K562 (cell line): ENCODE measurements around the gene VPREB1. TPM values are rescaled to one million over a fixed set of nuclear protein-coding genes. Genes with fewer than 3 reads are reported as not detected.
A peak's percentile ranks its signal among the peaks of the same experiment; 100 is the strongest.

ENCODE experiments used
- ATAC-seq: fragments of 200-7000 bp; cut with Tn5 transposase; 3 replicates; pipeline ENCODE4 v1.9.1; 2020; ENCODE audit warnings: moderate library complexity
- BruUV-seq: library from RNA; stranded (reverse); fragments of 400-500 nt; replicated peaks from 2 replicates; lab custom pipeline; 2021; lab: Mats Ljungman, UMichigan
- CTCF ChIA-PET: fragments of 300-600 bp; formaldehyde crosslinking; extraction: SDS; loops from one replicate; lab custom pipeline; 2021; ENCODE audit warnings: low intra/inter-chr PET ratio; lab: Yijun Ruan, JAX
- POLR2A ChIA-PET: fragments of 300-600, 350-650 bp; sonication (Branson Sonifier 250); formaldehyde crosslinking; extraction: SDS; loops from one replicate; lab custom pipeline; 2021; ENCODE audit warnings: antibody characterized with exemption, inconsistent platforms; lab: Yijun Ruan, JAX
- DNase-seq, 4 experiments: peaks; one replicate each; pipeline versions ENCODE4 v3.0.0 to v3.0.0-alpha.2; 2011 to 2018; ENCODE audit warnings: low spot score in 3 of 4, mixed read lengths in 3 of 4; ENCODE audit errors: extremely low read depth in 1 of 4
- FAIRE-seq: peaks from 2 replicates; lab custom pipeline; 2011; peaks lifted over from hg19 to GRCh38; lab: Jason Lieb, UNC
- H2AFZ ChIP-seq: 2 replicates; pipeline ENCODE4 v1.6.0; 2011; ENCODE audit warnings: low read depth, low read length, control low read depth, inconsistent platforms
- H3K27ac ChIP-seq: fragments of 200-600 bp; 3 replicates; pipeline ENCODE4 v1.8.0; 2011; ENCODE audit warnings: low read depth, mild to moderate bottlenecking, control low read depth, inconsistent platforms, low read length, moderate library complexity, mixed read lengths; ENCODE audit errors: extremely low read depth
- H3K27me3 ChIP-seq, 2 experiments: fragments of 300-600 bp in 1 of 2; 2 replicates in 1 of 2; 3 replicates in 1 of 2; pipeline versions ENCODE4 v1.6.0 to v1.8.0; 2011; ENCODE audit warnings: inconsistent platforms in 2 of 2, low read length in 2 of 2, mild to moderate bottlenecking in 1 of 2, mixed read lengths in 1 of 2, moderate library complexity in 1 of 2; ENCODE audit not compliant: control insufficient read depth in 2 of 2, insufficient read depth in 2 of 2
- H3K36me3 ChIP-seq: fragments of 300-600 bp; 3 replicates; pipeline ENCODE4 v1.8.0; 2011; ENCODE audit warnings: mild to moderate bottlenecking, low read length, inconsistent platforms; ENCODE audit not compliant: control insufficient read depth, insufficient read depth
- H3K4me1 ChIP-seq, 2 experiments: fragments of 200-600 bp in 1 of 2; replicated peaks in 1 of 2; 2 replicates in 1 of 2; 3 replicates in 1 of 2; pipeline versions ENCODE4 v1.5.1 to v1.8.0; 2011; ENCODE audit warnings: inconsistent platforms in 2 of 2, low read length in 2 of 2, mild to moderate bottlenecking in 1 of 2, mixed read lengths in 1 of 2, moderate library complexity in 1 of 2; ENCODE audit not compliant: control insufficient read depth in 2 of 2, insufficient read depth in 2 of 2
- H3K4me2 ChIP-seq: 2 replicates; pipeline ENCODE4 v1.6.1; 2011; ENCODE audit warnings: low read length, control low read depth, inconsistent platforms, mixed read lengths; ENCODE audit not compliant: insufficient read depth
- H3K4me3 ChIP-seq: fragments of 200-600 bp; sonication (generic), shearing (Covaris generic); 2 replicates; pipeline ENCODE4 v1.5.1; 2016; ENCODE audit warnings: control low read depth, inconsistent platforms
- H3K79me2 ChIP-seq: fragments of 200-600 bp; 3 replicates; pipeline ENCODE4 v1.8.0; 2011; ENCODE audit warnings: low read length, inconsistent platforms; ENCODE audit not compliant: control insufficient read depth, insufficient read depth
- H3K9ac ChIP-seq, 2 experiments: 2 replicates each; pipeline versions ENCODE4 v1.6.0 to v1.6.1; 2011; ENCODE audit warnings: low read depth in 2 of 2, low read length in 2 of 2, control low read depth in 1 of 2, inconsistent platforms in 1 of 2, mild to moderate bottlenecking in 1 of 2, mixed read lengths in 1 of 2; ENCODE audit not compliant: insufficient read depth in 1 of 2
- H3K9me1 ChIP-seq: one replicate; pipeline ENCODE4 v1.6.0; 2011; ENCODE audit warnings: inconsistent platforms, mild to moderate bottlenecking, low read length, moderate library complexity; ENCODE audit not compliant: control insufficient read depth, insufficient read depth
- H3K9me3 ChIP-seq: replicated peaks from 2 replicates; pipeline ENCODE4 v1.5.1; 2011; ENCODE audit warnings: low read depth, low read length, inconsistent platforms; ENCODE audit not compliant: control insufficient read depth, insufficient read depth
- H4K20me1 ChIP-seq: replicated peaks from 2 replicates; pipeline ENCODE4 v1.6.1; 2011; ENCODE audit warnings: low read length, inconsistent platforms, mixed read lengths; ENCODE audit not compliant: control insufficient read depth, insufficient read depth
- EP300 ChIP-seq: IDR thresholded peaks from 2 replicates; pipeline ENCODE4 v1.6.1; 2012; ENCODE audit warnings: low read length, improper control_type of control experiment
- GATAD2A ChIP-seq: fragments of 450-650 bp; IDR thresholded peaks from 2 replicates; pipeline ENCODE4 v1.6.1; 2017
- KAT8 ChIP-seq: fragments of 450-650 bp; IDR thresholded peaks from 2 replicates; pipeline ENCODE4 v1.6.1; 2016; ENCODE audit warnings: low read depth, mild to moderate bottlenecking
- PHB ChIP-seq: fragments of 250-450 bp; sonication (Bioruptor Pico); IDR thresholded peaks from 2 replicates; pipeline ENCODE4 v1.5.0; 2021
- SLC30A9 ChIP-seq: fragments of 250-450 bp; sonication (Bioruptor Pico); IDR thresholded peaks from 2 replicates; pipeline ENCODE4 v1.8.0; 2022; ENCODE audit warnings: mild to moderate bottlenecking, moderate library complexity
- ZC3H4 ChIP-seq: sonication (generic); formaldehyde crosslinking; IDR thresholded peaks from 2 replicates; pipeline ENCODE4 v1.9.0; 2021; ENCODE audit warnings: missing genetic modification reagents, borderline replicate concordance
- ZFPM2 ChIP-seq: fragments of 250-450 bp; sonication (Bioruptor Pico); IDR thresholded peaks from 2 replicates; pipeline ENCODE4 v1.5.1; 2022; ENCODE audit warnings: mild to moderate bottlenecking
- ZNF445 ChIP-seq: fragments of 250-450 bp; sonication (Bioruptor Pico); IDR thresholded peaks from 2 replicates; pipeline ENCODE4 v1.4.0; 2020; ENCODE audit warnings: low read depth, mild to moderate bottlenecking, moderate library complexity
- ZNF707 ChIP-seq: fragments of 250-450 bp; sonication (Bioruptor Pico); conservative IDR thresholded peaks from 2 replicates; pipeline ENCODE4 v1.8.0; 2022; ENCODE audit warnings: inconsistent platforms, mild to moderate bottlenecking, moderate library complexity
- ZNF740 ChIP-seq, 3 experiments: fragments of 200-800 bp in 1 of 3; sonication (Bioruptor generic) in 1 of 3; sonication (generic) in 1 of 3; formaldehyde crosslinking in 1 of 3; IDR thresholded peaks; 2 replicates each; pipeline versions ENCODE4 v1.6.1 to v1.8.0; 2016 to 2022; ENCODE audit warnings: mild to moderate bottlenecking in 2 of 3, missing compliant biosample characterization in 2 of 3, missing genetic modification characterization in 2 of 3, missing genetic modification reagents in 1 of 3
- WGBS: fragments of 100-300 bp; shearing (Covaris generic); methylation state at CpG from one replicate; pipeline ENCODE4 v1.1.6; 2016; ENCODE audit warnings: low coverage, mixed read lengths; ENCODE audit not compliant: insufficient coverage; ENCODE audit errors: missing lambda C conversion rate; 5-methylcytosine and 5-hydroxymethylcytosine counted together
- in situ Hi-C: fragments of 300-500 bp; cut with MboI; formaldehyde crosslinking; loops from 4 replicates; pipeline ENCODE4 v1.15.0; 2018; ENCODE audit warnings: inconsistent platforms, mixed read lengths
- intact Hi-C: fragments of 100-400 bp; cut with micrococcal nuclease; formaldehyde crosslinking; loops from 2 replicates; pipeline ENCODE4 v1.14.2; 2022
- polyA plus RNA-seq, 8 experiments: library from polyadenylated mRNA; depleted of rRNA in 4 of 8; stranded (reverse) in 5 of 8; unstranded in 3 of 8; fragments of >200 nt; fragmentation: Nextera tagmentation in 2 of 8; fragmentation: Illumina TruSeq in 1 of 8; extraction: Ambion mirVana in 2 of 8; extraction: Trizol in 1 of 8; gene quantifications; 2 replicates each; pipeline versions ENCODE4 v1.2.1 to v1.2.3, GENCODE V29; 2011 to 2014; ENCODE audit warnings: inconsistent platforms in 1 of 8, missing spikeins in 1 of 8
- total RNA-seq, 7 experiments: library from RNA; depleted of rRNA in 6 of 7; stranded (reverse); fragments of >200 nt in 6 of 7; fragmentation: Illumina TruSeq in 2 of 7; extraction: Trizol in 2 of 7; gene quantifications; 2 replicates each; pipeline versions ENCODE4 v1.2.1 to v1.2.3, GENCODE V29; 2011 to 2021; ENCODE audit warnings: low replicate concordance in 1 of 7
- TF ChIP-seq, protein P1 (sequence below): sonication (generic); formaldehyde crosslinking; IDR thresholded peaks from 2 replicates; pipeline ENCODE4 v1.8.0; 2023; ENCODE audit warnings: mild to moderate bottlenecking, missing genetic modification reagents
- TF ChIP-seq, protein P2 (sequence below): fragments of 450-650 bp; formaldehyde crosslinking; IDR thresholded peaks from 2 replicates; pipeline ENCODE4 v1.4.0; 2020; ENCODE audit warnings: mild to moderate bottlenecking, mixed read lengths
- TF ChIP-seq, protein P3 (sequence below), 2 experiments: fragments of 250-450 bp in 1 of 2; fragments of 450-650 bp in 1 of 2; sonication (Bioruptor Pico) in 1 of 2; IDR thresholded peaks; 2 replicates each; pipeline versions ENCODE4 v1.6.1 to v1.8.0; 2016 to 2021; ENCODE audit warnings: mild to moderate bottlenecking in 2 of 2, moderate library complexity in 2 of 2, missing compliant biosample characterization in 1 of 2, missing genetic modification characterization in 1 of 2
- TF ChIP-seq, protein P4 (sequence below): sonication (generic); formaldehyde crosslinking; IDR thresholded peaks from 2 replicates; pipeline ENCODE4 v1.8.1; 2023; ENCODE audit warnings: mild to moderate bottlenecking, missing genetic modification reagents

VPREB1 gene
- total and polyA plus RNA-seq, 9 of the 15 experiments (the other 6 are each of a cell fraction or from before 2014, with no cell fraction given): not detected

DNA sequence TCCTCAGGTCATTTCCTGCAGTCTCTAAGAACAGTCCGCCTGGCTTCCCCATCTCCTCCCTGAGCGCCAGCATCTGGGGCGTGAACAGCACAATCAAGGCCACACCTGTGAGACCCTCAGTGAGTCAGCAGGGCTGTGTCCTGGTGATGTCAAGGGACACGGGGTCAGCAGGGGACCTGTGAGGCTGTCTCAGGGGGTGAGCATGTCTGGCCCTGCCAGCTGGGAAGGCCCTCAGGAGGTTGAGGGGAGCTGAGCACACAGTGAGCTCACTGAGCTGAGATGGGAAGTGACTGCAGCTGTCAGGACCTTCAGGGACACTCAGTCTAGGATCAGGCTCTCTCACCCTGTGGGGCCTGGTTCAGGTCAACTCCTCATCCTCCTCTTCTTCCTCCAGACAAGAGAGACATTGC, 46.6 kb upstream of the VPREB1 start:
- no peak for FAIRE-seq
- H3K4me2 ChIP-seq: no peak overlapping the region
- ChIA-PET POLR2A (interaction anchor here (0.6 to 4.9 kb wide), 7 partner anchors 9 to 245 kb away, joined by 3 to 61 read pairs (median 7); partner anchors contain the start of gene PPM1F), CTCF (interaction anchor here (0.8 kb wide), 1 partner anchor 145 kb away, joined by 3 read pairs; no protein-coding TSS in a partner anchor)
- H3K36me3 ChIP-seq: no peaks in the 10 kb centered on the region
- no peak overlapping the region for H2AFZ ChIP-seq
- no TSS peak for BruUV-seq
- H3K9ac ChIP-seq: peak overlapping the region in 1 of 2 experiments; percentile 5; a peak in 2 of 4 replicates
- no peaks in the 10 kb centered on the region for H3K79me2 ChIP-seq
- DNase-seq: no peak
- H3K9me3 ChIP-seq: no peaks in the 10 kb centered on the region
- 2% methylated on average over 4 of the region's 4 CpGs for WGBS
- no peak overlapping the region for H3K4me3 ChIP-seq
- peaks cover 11% of the 10 kb centered on the region for H3K9me1 ChIP-seq
- H4K20me1 ChIP-seq: peaks cover 45% of the 10 kb centered on the region
- no peak for ATAC-seq
- peaks cover 3 to 7% of the 10 kb centered on the region in 2 experiments; a peak in 2 of 5 replicates for H3K4me1 ChIP-seq
- in situ Hi-C loops (no loop called here), intact Hi-C loops (loop anchor here (2.0 to 5.0 kb wide), 2 partner anchors 137 to 211 kb away; no protein-coding TSS in a partner anchor)
- no peak overlapping the region for H3K27ac ChIP-seq
- peaks cover 26 to 56% of the 10 kb centered on the region in 2 experiments for H3K27me3 ChIP-seq
- TF ChIP-seq ZNF707 (no peak), GATAD2A (no peak), EP300 (no peak), ZNF740 (CRISPR knock-in tag; IDR thresholded peaks at IDR 0.05) (no peak), ZNF740 (tag; IDR thresholded peaks at IDR 0.05) (no peak), ZC3H4 (CRISPR knock-in tag) (0 out of 2 replicates have a peak, but pooled peaks have one; percentile 52), PHB (CRISPR knock-in tag) (no peak), ZNF445 (CRISPR knock-in tag) (no peak), SLC30A9 (no peak), KAT8 (no peak), ZFPM2 (CRISPR knock-in tag) (no peak)
- TF ChIP-seq, protein P1, sequence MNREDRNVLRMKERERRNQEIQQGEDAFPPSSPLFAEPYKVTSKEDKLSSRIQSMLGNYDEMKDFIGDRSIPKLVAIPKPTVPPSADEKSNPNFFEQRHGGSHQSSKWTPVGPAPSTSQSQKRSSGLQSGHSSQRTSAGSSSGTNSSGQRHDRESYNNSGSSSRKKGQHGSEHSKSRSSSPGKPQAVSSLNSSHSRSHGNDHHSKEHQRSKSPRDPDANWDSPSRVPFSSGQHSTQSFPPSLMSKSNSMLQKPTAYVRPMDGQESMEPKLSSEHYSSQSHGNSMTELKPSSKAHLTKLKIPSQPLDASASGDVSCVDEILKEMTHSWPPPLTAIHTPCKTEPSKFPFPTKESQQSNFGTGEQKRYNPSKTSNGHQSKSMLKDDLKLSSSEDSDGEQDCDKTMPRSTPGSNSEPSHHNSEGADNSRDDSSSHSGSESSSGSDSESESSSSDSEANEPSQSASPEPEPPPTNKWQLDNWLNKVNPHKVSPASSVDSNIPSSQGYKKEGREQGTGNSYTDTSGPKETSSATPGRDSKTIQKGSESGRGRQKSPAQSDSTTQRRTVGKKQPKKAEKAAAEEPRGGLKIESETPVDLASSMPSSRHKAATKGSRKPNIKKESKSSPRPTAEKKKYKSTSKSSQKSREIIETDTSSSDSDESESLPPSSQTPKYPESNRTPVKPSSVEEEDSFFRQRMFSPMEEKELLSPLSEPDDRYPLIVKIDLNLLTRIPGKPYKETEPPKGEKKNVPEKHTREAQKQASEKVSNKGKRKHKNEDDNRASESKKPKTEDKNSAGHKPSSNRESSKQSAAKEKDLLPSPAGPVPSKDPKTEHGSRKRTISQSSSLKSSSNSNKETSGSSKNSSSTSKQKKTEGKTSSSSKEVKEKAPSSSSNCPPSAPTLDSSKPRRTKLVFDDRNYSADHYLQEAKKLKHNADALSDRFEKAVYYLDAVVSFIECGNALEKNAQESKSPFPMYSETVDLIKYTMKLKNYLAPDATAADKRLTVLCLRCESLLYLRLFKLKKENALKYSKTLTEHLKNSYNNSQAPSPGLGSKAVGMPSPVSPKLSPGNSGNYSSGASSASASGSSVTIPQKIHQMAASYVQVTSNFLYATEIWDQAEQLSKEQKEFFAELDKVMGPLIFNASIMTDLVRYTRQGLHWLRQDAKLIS (CRISPR knock-in tag): no peak
- TF ChIP-seq, protein P2, sequence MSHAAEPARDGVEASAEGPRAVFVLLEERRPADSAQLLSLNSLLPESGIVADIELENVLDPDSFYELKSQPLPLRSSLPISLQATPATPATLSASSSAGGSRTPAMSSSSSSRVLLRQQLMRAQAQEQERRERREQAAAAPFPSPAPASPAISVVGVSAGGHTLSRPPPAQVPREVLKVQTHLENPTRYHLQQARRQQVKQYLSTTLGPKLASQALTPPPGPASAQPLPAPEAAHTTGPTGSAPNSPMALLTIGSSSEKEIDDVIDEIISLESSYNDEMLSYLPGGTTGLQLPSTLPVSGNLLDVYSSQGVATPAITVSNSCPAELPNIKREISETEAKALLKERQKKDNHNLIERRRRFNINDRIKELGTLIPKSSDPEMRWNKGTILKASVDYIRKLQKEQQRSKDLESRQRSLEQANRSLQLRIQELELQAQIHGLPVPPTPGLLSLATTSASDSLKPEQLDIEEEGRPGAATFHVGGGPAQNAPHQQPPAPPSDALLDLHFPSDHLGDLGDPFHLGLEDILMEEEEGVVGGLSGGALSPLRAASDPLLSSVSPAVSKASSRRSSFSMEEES: no peak
- TF ChIP-seq, protein P3, sequence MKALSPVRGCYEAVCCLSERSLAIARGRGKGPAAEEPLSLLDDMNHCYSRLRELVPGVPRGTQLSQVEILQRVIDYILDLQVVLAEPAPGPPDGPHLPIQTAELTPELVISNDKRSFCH (CRISPR knock-in tag; IDR thresholded peaks at IDR 0.05): no peak
- TF ChIP-seq, protein P3 (tag; IDR thresholded peaks at IDR 0.05): no peak
- TF ChIP-seq, protein P4, sequence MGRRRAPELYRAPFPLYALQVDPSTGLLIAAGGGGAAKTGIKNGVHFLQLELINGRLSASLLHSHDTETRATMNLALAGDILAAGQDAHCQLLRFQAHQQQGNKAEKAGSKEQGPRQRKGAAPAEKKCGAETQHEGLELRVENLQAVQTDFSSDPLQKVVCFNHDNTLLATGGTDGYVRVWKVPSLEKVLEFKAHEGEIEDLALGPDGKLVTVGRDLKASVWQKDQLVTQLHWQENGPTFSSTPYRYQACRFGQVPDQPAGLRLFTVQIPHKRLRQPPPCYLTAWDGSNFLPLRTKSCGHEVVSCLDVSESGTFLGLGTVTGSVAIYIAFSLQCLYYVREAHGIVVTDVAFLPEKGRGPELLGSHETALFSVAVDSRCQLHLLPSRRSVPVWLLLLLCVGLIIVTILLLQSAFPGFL (CRISPR knock-in tag): no peak
